Loucy (cell line): ENCODE data around the gene PTPRN2.

Experiments
- H2AFZ ChIP-seq: fragments of 200-600 bp; sonication (generic); 2 replicates; pipeline ENCODE4 v1.6.0; 2016; ENCODE audit warnings: antibody characterized with exemption, mild to moderate bottlenecking, low read length, moderate library complexity
- H3F3A ChIP-seq: fragments of 200-600 bp; 2 replicates; pipeline ENCODE4 v1.6.0; 2016; ENCODE audit warnings: antibody characterized with exemption, low read depth, mild to moderate bottlenecking
- H3K27me3 ChIP-seq: fragments of 200-600 bp; sonication (generic); 2 replicates; pipeline ENCODE4 v1.6.1; 2014; ENCODE audit warnings: low read length, mild to moderate bottlenecking; ENCODE audit not compliant: insufficient read depth, poor library complexity, severe bottlenecking
- H3K36me3 ChIP-seq: fragments of 200-600 bp; sonication (generic); 2 replicates; pipeline ENCODE4 v1.6.1; 2016; ENCODE audit warnings: low read length; ENCODE audit not compliant: insufficient read depth
- H3K4me1 ChIP-seq: fragments of 200-600 bp; sonication (generic); 2 replicates; pipeline ENCODE4 v1.5.1; 2014; ENCODE audit warnings: low read length, mild to moderate bottlenecking; ENCODE audit not compliant: insufficient read depth, poor library complexity, severe bottlenecking
- H3K4me2 ChIP-seq: fragments of 200-600 bp; sonication (generic); 2 replicates; pipeline ENCODE4 v1.6.0; 2014; ENCODE audit warnings: antibody characterized with exemption, low read length, low read depth, mild to moderate bottlenecking; ENCODE audit not compliant: poor library complexity, severe bottlenecking
- H3K4me3 ChIP-seq: fragments of 200-600 bp; sonication (generic); 2 replicates; pipeline ENCODE4 v1.5.1; 2014; ENCODE audit warnings: low read length, mild to moderate bottlenecking, mixed read lengths; ENCODE audit not compliant: poor library complexity, severe bottlenecking
- H3K79me2 ChIP-seq: fragments of 200-600 bp; sonication (generic); 2 replicates; pipeline ENCODE4 v1.6.1; 2014; ENCODE audit warnings: low read length; ENCODE audit not compliant: insufficient read depth
- H3K9ac ChIP-seq: fragments of 200-600 bp; sonication (generic); 2 replicates; pipeline ENCODE4 v1.6.0; 2014; ENCODE audit warnings: mild to moderate bottlenecking, low read depth, low read length, moderate library complexity; ENCODE audit not compliant: poor library complexity, severe bottlenecking
- H3K9me2 ChIP-seq: fragments of 200-600 bp; sonication (generic); replicated peaks from 2 replicates; pipeline ENCODE4 v1.6.1; 2016; ENCODE audit warnings: low read depth, low read length, mixed read lengths
- H3K9me3 ChIP-seq: fragments of 200-600 bp; sonication (generic); 2 replicates; pipeline ENCODE4 v1.6.1; 2014; ENCODE audit warnings: mild to moderate bottlenecking, antibody characterized with exemption, low read length, low read depth; ENCODE audit not compliant: insufficient read depth
- H4K20me1 ChIP-seq: fragments of 200-600 bp; sonication (generic); 2 replicates; pipeline ENCODE4 v1.6.0; 2014; ENCODE audit warnings: antibody characterized with exemption, low read length, mild to moderate bottlenecking; ENCODE audit not compliant: insufficient read depth, poor library complexity, severe bottlenecking
- EZH2phosphoT487 ChIP-seq: fragments of 200-600 bp; IDR thresholded peaks from 2 replicates; pipeline ENCODE4 v1.6.1; 2018; ENCODE audit warnings: antibody characterized with exemption, mild to moderate bottlenecking, moderate library complexity, borderline replicate concordance
- TF ChIP-seq, protein P1 (sequence below): fragments of 200-600 bp; sonication (generic); conservative IDR thresholded peaks from 2 replicates; pipeline ENCODE4 v1.5.1; 2014; ENCODE audit warnings: mild to moderate bottlenecking, antibody characterized with exemption, low read length

The PTPRN2 gene

DNA sequence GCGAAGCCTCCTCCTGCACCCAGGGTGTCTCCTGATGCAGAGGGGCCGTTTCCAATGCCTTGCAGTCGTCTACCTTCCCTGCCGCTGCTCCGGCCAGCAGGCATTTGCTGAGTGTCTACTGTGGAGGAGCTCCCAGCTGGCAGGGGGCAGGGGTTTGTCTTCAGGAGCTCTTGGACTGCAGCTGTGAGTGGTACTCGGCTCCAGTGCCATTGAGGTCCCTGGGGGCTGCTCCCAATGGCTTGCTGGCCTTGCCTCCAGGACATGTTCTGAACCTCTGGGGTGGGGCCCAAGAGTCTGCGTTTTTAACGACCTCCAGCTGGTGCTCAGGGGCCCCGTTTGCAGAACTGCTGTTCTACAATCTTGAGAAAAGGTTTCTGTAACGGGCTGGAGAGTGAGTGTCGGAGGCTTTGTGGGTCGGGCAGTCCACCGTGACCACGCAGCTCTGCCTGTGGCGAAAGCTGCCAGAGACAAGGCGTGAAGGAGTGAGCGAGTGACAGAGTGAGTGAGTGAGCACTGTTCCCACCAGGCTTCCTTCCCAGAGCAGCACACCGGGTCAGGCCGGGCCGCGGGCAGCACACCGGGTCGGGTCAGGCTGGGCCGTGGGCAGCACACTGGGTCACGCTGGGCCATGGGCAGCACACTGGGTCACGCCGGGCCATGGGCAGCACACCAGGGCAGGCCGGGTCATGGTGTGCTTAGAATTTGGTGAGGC is 520.2 kb downstream of the PTPRN2 start:
- H3K27me3 ChIP-seq, result no peaks in the 10 kb centered on the region
- H3K9me3 ChIP-seq, result peaks cover 14% of the 10 kb centered on the region; the same call in 1 of the 2 replicates
- no peaks in the 10 kb centered on the region for H3F3A ChIP-seq
- no peak overlapping the region for H3K9ac ChIP-seq
- no peak overlapping the region for H2AFZ ChIP-seq
- H3K4me2 ChIP-seq, result no peak overlapping the region
- H4K20me1 ChIP-seq, result no peaks in the 10 kb centered on the region
- H3K79me2 ChIP-seq, result no peaks in the 10 kb centered on the region
- no peak overlapping the region for H3K4me3 ChIP-seq
- no peak for TF ChIP-seq EZH2phosphoT487
- TF ChIP-seq, protein P1, sequence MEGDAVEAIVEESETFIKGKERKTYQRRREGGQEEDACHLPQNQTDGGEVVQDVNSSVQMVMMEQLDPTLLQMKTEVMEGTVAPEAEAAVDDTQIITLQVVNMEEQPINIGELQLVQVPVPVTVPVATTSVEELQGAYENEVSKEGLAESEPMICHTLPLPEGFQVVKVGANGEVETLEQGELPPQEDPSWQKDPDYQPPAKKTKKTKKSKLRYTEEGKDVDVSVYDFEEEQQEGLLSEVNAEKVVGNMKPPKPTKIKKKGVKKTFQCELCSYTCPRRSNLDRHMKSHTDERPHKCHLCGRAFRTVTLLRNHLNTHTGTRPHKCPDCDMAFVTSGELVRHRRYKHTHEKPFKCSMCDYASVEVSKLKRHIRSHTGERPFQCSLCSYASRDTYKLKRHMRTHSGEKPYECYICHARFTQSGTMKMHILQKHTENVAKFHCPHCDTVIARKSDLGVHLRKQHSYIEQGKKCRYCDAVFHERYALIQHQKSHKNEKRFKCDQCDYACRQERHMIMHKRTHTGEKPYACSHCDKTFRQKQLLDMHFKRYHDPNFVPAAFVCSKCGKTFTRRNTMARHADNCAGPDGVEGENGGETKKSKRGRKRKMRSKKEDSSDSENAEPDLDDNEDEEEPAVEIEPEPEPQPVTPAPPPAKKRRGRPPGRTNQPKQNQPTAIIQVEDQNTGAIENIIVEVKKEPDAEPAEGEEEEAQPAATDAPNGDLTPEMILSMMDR, result no peak
- no peaks in the 10 kb centered on the region for H3K9me2 ChIP-seq
- H3K36me3 ChIP-seq, result no peaks in the 10 kb centered on the region
- H3K4me1 ChIP-seq, result no peaks in the 10 kb centered on the region

- H3K9ac ChIP-seq, result no peak overlapping the region
- H3K4me1 ChIP-seq, result no peaks in the 10 kb centered on the region
- no peaks in the 10 kb centered on the region for H3K9me2 ChIP-seq
- no peak for TF ChIP-seq EZH2phosphoT487
- TF ChIP-seq, protein P1, result no peak
- no peak overlapping the region for H2AFZ ChIP-seq
- H3K4me2 ChIP-seq, result no peak overlapping the region
- H3K27me3 ChIP-seq, result no peaks in the 10 kb centered on the region
- H3K9me3 ChIP-seq, result peaks cover 14% of the 10 kb centered on the region; the same call in 1 of the 2 replicates
- H3F3A ChIP-seq, result no peaks in the 10 kb centered on the region
- no peaks in the 10 kb centered on the region for H4K20me1 ChIP-seq
- no peaks in the 10 kb centered on the region for H3K36me3 ChIP-seq
- no peak overlapping the region for H3K4me3 ChIP-seq
- no peaks in the 10 kb centered on the region for H3K79me2 ChIP-seq
Observed at GRCh38 chr7:158066085-158066484, 521.5 kb downstream of the PTPRN2 start.

GRCh38 chr7:158065340-158065739 is 522.3 kb downstream of the PTPRN2 start:
- Histone ChIP-seq H3K9me3 (peaks cover 21% of the 10 kb centered on the region; the same call in 1 of the 2 replicates), H3K36me3 (no peaks in the 10 kb centered on the region), H3K79me2 (no peaks in the 10 kb centered on the region), H3F3A (no peaks in the 10 kb centered on the region), H3K4me3 (no peak overlapping the region), H3K27me3 (no peaks in the 10 kb centered on the region), H2AFZ (no peak overlapping the region), H4K20me1 (no peaks in the 10 kb centered on the region), H3K9me2 (no peaks in the 10 kb centered on the region), H3K4me1 (no peaks in the 10 kb centered on the region), H3K9ac (no peak overlapping the region), H3K4me2 (no peak overlapping the region)
- no peak for TF ChIP-seq EZH2phosphoT487
- TF ChIP-seq, protein P1, result no peak
